ENCODE data around the gene ZFR2.
"Not testable (repeated sequence)": the region's sequence is repeated elsewhere in the genome, so short reads cannot be mapped to it uniquely, and the experiment has no call there.

Gene ZFR2

DNA sequence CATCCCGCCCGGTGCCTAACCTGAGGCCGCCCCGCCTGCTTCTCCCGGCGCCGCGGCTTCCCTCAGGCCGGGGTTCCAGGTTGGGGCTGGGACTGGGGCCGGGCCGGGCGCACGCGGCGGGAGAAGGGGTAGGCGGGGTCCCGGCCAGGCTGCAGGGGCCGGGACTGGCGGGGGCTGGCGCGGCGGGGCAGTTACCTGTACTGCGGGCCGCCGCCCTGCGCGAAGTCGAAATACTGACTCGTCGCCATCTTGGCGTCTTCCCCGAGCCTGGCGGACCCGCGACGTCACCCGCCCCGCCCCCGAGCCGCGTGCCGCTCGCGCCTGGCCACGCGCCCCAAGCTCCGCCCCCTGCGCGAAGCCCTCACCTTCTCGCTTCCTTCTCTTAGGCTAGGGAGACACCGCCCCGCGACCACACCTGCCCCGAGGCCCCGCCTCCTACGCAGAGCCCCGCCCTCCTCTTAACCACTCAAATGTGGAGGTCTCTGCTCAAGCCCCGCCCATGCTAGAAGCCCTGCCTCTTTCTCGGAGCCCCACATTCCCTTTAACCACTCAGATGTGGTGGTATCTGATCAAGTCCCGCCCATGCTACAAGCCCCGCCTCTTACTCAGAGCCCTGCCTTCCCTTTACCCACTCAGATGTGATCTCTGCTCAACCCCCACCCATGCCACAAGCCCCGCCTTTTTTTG lies at the start of gene ZFR2:
Gene ZFR2 (minus strand): TSS at position 269 of the 687 bp plus-strand sequence. CDS start 21 bp downstream, at position 248.
- no peak for DNase-seq (ENCODE audit: low spot score)

DNA sequence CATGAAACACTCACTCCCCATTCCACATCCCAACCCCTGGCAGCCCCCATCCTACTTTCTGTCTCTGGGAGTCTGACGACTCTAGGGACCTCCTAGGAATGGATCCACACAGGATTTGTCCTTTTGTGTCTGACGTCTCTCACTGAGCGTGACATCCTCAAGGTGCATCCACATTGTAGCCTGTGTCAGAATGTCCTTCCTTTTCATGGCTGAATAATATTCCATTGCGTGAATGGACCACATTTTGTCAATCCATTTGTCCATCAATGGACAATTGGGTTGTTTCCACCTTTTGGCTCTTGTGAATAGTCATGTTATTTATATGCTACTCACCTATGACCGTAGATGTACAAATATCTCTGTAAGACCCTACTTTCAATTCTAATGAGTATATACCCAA lies 47.2 kb upstream of the ZFR2 start:
- no peak for DNase-seq (ENCODE audit: low spot score)

DNA sequence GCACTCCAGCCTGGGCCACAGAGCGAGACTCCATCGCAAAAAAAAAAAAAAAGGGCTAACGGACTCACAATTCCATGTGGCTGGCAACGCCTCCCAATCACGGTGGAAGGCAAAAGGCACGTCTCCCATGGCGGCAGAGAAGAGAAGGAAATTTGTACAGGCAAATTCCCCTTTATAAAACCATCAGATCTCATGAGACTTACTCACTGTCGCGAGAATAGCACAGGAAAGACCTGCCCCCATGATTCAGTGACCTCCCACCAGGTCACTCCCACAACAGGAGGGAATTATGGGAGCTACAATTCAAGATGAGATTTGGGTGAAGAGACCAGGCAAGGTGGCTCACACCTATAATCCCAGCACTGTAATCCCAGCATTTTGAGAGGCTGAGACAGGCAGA lies 45.4 kb upstream of the ZFR2 start:
- DNase-seq (ENCODE audit: low spot score): no peak

DNA sequence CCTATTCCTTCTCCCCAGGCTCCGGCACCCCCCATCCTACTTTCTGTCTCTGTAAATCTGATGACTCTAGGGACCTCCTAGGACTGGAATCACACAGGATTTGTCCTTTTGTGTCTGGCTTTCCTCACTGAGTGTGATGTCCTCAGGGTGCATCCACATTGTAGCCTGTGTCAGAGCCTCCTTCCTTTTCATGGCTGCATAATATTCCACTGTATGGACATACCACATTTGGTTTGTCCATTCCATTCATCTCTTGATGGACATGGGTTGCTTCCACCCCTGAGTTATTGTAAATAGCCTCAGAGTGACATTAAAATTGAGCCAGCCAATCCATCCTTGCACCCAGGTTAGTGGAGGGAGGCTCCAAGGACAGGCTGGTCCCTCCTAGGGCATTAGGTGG lies 41.3 kb upstream of the ZFR2 start:
- DNase-seq (ENCODE audit: low spot score): no peak

DNA sequence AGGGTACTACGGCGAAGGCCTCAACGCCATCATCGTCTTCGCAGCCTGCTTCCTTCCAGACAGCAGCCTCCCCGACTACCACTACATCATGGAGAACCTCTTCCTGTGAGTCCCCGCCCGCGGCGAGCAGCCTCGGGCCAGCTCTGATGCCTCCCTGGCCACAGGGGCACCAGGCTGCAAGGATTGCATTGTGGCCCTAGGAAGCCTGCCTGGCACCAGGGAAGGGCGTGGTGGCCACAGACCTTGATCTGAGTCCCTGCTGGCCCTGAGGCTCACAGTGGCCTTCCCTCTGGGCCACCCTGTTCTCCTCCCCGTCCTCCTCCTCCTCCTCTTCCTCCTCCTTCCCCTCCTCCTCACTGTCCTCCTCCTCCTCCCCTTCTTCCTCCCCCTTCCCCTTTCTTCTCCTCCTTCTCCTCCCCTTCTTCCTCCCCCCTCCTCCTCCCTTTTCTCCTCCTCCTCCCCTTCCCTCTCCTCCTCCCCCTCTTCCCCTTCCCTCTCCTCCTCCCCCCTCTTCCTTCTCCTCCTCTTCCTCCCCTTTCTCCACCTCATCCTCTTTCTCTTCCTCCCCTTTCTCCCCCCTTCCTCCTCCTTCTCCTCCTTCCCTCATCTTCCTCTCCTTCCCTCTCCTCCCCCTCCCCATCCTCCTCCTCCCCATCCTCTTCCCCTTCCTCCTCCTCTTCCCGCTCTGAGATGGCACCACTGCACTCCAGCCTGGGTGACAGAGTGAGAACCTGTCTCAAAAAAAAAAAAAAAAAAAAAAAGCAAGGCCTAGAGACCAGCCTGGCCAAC lies 39.6 kb upstream of the ZFR2 start:
- DNase-seq (ENCODE audit: low spot score): no peak

DNA sequence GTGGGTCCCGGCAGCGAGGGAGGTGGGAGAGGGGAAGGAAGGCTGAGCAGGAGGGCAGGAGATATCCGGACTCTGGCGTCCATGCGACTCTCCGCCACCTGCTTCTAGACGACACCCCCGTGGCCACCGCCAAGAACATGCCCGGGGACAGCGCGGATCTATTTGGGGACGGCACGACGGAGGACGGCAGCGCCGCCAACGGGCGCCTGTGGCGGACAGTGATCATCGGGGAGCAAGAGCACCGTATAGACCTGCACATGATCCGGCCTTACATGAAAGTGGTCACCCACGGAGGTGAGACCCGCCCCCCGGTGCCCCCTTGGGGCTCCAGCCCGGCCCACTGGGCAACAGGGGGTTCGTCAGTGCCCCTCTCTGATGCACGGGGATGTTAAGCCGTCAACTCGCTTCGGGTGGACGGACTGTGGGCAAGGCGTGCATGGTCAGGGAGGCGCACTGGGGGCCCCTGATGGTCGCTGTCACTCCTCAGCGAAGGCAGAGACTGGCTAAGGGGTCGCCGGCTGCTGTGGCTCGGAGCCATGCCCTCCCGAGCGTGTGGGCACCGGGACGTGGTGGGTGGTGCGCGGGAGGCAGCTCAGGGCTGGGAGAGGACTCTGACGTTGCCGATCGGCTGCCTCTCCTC lies 38.9 kb upstream of the ZFR2 start:
- DNase-seq (ENCODE audit: low spot score): no peak

DNA sequence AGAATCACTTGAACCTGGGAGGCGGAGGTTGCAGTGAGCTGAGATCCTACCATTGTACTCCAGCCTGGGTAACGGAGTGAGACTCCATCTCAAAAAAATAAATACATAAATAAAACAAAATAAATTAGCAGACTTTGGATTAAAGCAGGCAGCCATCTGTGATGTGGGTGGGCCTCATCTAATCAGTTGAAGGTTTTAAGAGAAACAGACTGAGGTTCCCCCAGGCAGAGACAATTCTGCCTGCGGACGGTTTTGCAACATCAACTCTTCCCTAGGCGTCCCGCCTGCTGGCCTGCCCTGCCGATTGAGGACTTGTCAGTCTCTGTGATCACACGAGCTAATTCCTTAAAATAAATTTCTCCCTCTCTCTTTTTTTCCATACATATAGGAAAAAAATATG lies 35.4 kb upstream of the ZFR2 start:
- DNase-seq (ENCODE audit: low spot score): no peak

DNA sequence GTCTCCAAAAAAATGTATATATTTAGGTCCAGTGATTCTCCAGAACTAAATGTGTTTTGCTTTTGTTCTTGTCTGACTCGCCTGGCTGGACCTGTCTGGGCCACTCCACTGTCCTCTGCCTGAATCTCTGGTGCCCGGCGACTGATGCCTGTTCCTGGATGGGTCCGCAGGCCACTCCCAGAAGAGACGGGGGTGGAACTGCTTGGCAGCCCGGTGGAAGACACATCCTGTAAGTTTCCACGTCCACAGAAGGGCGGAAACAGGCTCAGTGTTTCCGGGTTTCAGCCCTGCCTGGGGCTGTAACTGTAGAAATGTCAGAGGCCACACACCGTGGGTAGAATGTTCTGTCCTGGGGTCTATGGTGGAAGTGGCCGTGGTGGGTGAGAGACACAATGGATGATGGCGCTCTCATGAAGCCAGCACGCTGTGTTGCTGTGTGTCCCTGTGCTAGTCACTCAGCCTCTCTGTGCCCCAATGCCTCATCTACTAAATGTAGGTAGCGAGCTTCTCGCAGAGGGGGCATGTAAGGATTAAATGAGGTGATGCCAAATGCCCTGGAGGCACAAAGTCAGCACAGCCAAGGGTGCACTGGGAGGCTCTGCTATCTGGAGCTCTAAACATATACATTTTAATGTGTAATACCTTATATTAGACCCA lies 33.6 kb upstream of the ZFR2 start:
- no peak for DNase-seq (ENCODE audit: low spot score)

DNA sequence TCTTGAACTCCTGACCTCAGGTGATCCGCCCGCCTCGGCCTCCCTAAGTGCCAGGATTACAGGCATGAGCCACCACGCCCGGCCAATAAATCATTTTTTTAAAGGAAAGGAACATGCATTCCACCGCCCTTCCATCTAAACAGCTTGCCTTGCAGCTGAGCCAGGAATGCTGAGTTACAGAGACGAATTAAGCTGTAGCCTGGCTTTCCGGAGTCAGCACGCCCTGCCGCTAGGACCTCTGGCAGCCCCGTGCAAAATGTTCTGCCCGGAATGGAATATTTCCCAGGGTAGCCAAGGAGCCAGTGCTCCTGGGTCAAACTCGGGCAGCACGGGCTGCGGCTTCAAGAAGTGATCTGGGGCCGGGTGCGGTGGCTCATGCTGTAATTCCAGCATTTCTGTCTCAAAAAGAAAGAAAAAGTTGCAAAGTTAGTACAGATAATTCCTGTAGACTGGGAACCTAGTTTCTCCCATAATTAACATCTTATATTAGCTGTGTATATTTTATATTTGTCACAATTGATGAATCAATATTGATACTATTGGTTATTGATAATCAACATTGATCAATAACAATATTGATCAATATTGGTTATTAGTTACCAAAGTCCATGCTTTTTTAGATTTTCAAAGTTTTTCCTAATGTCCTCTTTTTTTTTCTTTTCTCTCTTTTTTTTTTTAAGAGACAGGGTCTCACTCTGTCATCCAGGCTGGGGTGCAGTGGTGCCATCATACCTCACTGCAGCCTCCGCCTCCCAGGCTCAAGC lies 30.9 kb upstream of the ZFR2 start:
- no peak for DNase-seq (ENCODE audit: low spot score)

DNA sequence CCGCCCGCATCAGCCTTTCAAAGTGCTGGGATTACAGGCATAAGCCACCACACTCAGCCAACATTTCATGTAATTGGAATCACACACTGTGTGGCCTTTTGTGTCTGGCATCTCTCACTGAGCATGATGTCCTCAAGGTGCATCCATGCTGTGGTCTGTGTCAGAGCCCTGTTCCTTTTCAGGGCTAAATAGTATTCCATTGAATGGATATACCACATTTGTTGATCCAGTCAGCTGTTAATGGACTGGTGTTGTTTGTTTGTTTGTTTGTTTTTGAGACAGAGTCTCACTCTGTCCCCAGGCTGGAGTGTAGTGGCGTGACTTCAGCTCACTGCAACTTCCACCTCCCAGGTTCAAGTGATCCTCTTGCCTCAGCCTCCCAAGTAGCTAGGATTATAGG lies 29.6 kb upstream of the ZFR2 start:
- no peak for DNase-seq (ENCODE audit: low spot score)

DNA sequence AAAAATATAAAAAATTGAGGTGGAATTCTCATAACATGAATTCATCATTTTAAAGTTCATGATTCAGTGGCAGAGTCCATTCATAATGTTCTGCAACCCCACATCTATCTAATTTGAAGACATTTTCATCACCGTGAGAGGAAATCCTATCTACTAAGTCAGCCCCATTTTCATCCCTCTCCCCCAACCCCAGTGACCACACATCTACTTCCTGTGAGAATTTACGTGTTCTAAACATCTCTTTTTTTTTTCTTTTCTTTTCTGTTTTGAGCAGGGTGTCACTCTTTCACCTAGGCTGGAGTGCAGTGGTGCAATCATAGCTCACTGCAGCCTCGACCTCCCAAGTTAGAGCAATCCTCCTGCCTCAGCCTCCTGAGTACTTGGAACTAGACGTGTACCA lies 29.1 kb upstream of the ZFR2 start:
- DNase-seq (ENCODE audit: low spot score): no peak

DNA sequence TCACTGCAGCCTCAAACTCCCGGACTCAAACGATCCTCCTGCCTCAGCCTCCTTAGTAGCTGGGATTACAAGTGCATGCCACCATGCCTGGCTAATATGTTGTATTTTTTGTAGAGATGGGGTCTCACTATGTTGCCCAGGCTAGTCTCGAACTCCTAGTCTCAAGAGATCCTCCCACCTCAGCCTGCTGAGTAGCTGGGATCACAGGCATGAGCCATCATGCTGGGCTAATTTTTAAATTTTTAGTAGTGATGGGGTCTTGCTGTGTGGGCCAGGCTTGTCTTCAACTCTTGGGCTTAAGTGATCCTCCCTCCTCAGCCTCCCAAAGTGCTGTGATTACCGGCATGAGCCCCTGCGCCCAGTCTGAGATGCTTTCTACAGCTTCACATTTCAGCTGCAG lies 26.9 kb upstream of the ZFR2 start:
- no peak for DNase-seq (ENCODE audit: low spot score)

DNA sequence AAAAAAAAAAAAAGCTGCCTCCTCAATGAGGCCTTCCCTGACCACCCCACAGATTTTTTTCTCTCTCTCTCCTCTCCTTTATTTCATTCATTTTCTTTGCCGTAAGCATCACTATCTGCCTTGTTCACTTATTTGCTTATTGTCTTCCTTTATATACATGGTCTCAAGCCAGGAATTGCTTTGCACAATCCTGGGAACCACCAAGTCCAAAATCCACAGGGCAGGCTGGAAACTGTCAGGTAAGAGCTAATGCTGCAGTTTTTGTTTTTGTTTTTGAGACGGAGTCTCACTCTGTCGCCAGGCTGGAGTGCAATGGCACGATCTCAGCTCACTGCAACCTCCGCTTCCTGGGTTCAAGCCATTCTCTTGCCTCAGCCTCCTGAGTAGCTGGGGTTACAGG lies 26.1 kb upstream of the ZFR2 start:
- DNase-seq (ENCODE audit: low spot score): not testable (repeated sequence)

DNA sequence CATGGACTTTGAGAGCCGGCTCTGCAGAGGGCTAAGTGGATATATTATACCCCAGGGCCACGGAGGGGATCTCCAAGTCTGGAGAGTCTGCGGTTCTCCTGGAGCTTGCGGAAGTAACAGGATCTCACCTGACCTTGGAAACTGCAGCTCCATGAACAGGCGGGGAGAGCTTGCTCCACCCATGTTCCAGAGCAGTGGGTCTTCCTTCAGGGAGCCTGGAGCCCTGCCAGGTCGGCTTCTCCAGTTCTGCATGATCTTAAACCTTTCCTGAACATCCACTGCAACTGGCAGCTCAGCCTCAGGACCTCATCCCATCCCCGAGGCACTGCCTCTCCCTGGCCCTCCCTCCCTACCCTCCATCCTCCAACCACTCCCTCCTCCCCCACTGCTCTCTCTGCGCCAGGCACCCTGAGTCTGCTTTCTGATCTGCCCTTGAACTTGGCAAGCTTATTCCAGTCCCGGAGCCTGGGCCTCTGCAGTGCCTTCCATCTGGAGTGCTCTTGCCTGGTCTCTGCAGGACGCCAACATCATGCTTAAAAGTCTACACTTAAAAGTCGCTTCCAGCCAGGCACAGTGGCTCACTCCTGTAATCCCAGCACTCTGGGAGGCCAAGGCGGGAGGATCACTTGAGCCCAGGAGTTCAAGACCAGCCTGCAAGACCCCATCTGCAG lies 24.8 kb upstream of the ZFR2 start:
- no peak for DNase-seq (ENCODE audit: low spot score)

DNA sequence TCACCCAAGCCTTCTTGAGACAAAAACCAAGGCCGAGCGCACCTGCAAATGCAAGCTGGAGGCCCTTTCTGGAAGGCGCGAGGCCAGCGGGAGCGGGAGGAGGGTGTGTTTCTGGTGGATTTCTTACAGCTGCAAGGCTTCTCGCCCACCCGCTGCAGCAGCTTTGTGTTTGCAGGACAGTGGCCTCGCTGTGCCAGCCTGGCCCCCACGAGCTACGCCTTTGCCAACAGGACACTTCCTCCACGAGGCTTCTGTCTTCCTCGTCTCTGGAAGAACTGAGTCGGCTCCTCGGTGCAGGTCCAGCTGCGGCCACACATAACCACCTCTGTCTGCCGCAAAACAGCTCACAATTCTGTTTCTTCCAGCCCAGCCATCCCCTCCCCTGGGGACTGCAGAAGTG lies 21.8 kb upstream of the ZFR2 start:
- no peak for DNase-seq (ENCODE audit: low spot score)

DNA sequence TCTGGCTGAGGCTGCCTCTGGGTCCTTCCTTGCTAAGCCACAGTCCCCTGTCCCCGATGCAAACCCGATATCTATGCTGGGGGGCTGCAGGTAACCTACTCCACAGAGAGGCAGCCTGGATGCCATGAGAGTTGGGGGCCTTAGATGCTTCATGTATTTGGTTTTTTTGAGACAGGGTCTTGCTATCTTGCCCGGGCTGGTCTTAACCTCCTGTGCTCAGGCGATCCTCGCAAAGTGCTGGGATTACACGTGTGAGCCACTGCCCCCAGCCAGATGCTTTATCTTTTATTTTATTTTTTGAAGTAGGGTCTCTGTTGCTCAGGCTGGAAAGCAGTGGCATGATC lies 13.2 kb upstream of the ZFR2 start:
- DNase-seq (ENCODE audit: low spot score): no peak

DNA sequence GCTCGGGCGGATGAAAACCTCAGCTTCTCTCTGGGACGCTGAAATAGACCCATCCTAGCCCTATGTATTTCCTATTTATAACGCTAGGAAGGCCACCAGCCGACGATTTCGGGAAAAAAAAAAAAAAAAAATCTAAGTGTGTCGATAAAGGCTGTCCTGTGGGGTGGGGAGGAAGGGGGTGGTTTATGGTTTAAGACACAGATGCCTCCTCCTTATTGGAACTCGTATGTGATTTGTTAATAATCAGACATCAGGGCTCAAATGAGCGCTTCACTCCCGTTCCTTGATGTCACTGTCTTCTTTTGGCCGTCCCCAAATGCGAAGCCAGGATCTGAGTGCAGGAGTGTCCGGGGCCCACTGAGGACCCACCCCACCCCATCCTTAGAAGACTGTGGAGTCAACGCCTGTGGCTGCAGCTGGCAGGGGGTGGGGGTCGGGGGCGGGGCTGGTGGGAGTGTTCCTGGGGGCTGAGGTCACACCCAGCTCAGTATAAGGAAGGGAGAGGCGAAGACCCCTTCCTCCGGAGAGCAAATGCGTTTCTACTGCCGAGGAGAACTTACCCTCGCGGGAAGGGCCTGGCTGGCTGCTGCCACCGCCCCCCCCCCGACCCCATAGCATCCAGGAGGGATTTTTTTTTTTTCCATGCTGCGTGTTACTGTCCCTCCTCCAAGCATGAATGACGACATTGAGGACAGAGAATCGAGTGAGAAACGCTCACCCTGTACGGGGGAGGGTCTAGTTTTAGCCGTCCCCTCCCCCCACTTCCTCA lies 12.6 kb upstream of the ZFR2 start:
- no peak for DNase-seq (ENCODE audit: low spot score)

DNA sequence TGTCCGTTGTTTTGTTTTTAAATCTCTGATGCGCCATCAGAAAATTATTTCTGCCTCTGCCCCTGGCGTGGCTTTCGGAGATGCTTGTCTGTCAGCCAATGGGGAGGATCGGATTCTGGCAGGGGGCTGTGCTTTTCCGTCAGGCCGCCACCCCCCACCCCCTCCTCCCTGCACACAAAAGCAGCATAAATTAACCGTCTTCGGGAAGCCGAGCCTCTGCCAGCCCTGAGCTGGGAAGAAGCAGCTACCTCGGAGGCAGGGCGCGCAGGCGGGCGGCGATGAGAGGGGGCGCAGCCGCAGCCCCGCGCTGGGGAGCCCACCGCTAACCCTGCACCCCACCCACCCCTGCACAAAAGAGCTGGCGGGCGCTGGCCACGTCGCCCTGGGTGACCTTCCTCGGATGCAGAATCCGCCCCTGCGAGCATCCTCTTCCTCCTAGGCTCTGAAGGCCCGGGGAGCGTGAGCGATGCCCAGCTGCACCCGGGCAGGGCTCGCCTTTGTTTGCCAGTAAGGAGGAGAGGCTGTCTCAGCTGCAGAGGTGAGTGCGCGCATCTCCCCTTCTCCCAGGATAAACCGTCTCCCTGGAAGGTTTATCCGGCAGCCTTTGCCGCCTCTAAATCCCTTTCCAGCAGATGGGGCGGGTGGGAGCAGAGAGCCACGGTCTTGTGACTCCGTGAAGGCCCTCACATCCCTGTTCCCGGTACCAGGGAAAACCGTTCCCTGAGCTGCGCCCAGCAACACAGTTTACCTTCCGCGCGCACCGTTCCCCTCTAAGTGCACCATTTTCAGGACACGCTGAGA lies 11.8 kb upstream of the ZFR2 start, which contains the start of gene ATCAY:
Gene ATCAY (plus strand): TSS at position 215 of the 801 bp plus-strand sequence. CDS start 5,083 bp downstream, outside the sequence.
- DNase-seq (ENCODE audit: low spot score): no peak

DNA sequence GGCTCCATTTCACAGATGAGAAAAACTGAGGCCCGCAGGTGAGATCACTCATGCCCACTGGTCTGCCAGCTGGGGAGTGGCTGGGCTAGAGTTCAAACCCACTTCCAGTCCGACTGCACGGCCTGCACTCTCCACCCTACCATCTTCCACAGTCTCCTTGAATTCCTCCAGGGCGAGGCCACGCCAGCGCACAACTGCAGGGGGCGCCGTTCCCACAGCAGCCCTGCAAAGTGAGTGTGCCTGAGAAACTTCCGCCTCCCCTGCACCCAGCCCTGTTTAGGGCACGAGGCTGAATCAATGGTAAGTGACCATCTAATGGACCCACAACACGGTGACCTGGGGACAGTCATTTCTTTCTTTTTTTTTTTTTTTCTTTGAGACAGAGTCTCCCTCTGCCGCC lies 10.8 kb upstream of the ZFR2 start:
- DNase-seq (ENCODE audit: low spot score): no peak

DNA sequence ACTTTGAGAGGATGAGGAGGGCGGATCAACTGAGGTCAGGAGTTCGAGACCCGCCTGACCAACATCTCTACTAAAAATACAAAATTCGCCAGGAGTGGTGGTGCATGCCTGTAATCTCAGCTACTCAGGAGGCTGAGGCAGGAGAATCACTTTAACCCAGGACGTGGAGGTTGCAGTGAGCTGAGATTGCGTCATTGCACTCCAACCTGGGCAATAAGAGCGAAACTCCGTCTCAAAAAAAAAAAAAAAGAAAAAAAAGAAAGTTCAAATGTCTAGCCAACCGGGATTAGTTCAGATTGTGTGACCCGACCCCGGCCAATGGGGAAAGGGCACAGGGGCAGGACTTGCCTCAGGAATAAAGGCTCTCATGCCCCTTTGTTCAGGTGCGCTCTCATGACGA lies 5.9 kb upstream of the ZFR2 start:
- DNase-seq (ENCODE audit: low spot score): not testable (repeated sequence)

All from germinal center (tissue), 1 donor.